NCI-H460 (cell line): ENCODE measurements around the gene MACROD2. TPM values are rescaled to one million over a fixed set of nuclear protein-coding genes. Genes with fewer than 3 reads are reported as not detected.

Source experiments
- DNase-seq: peaks from one replicate; pipeline ENCODE4 v3.0.0-alpha.2; 2016; ENCODE audit warnings: low read depth; ENCODE audit errors: extremely low read depth
- total RNA-seq: library from RNA; depleted of rRNA; stranded (reverse); fragments of >200 nt; shearing (Covaris generic); gene quantifications from 2 replicates; pipeline ENCODE4 v1.2.3, GENCODE V29; 2014

MACROD2 gene
- total RNA-seq, 1 experiment from 2014 or later = 2.0 TPM

DNA sequence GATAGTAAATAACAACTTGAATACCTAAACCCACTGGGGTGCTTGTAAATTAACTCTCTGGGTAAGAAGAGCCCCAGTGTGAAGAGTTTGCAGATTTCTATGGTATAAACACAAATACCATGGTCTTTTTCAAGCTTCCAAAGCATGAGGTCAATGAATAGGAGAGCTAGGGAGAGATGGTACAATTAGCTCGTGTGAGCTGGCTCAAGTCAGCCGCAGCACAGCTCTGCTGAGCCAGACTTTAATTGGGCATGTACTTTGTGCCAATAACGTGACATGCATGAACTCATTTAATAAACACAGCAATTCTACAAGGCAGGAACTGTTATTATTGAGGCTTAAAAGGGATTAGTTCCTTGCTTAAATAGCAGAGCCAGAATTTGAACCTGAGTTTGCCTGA lies 1893.7 kb downstream of the MACROD2 start:
- DNase-seq = no peak

GRCh38 chr20:15889514-15890256 lies 1894.4 kb downstream of the MACROD2 start:
- DNase-seq = no peak

DNA sequence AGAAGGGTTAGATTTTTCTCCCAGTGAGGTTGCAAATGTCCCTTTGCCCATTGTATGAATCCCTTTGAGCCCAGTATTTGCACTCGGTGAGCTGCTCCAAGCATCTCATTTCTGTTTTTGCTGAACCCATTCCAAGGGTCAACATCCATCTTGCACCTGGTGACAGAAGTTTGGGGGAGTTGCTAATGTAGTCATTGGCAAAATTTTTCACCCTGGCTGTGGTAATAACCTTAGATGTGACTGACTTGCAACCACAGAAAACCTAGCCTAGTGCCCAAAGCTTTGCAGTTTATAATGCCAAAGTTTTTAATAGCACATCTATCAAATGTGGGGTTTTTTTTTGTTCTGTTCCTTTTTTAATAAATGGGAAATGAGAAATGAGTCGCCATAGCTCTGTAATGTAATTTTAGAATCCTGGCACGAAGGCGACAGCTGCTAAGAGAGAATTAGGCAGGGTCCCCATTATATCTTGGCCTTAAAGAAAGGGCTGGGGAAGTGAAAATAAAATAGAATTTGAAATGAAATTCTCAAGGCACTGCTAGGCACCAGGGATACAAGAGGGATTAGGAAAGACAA lies 1895.2 kb downstream of the MACROD2 start:
- no peak for DNase-seq

GRCh38 chr20:15895126-15895525 lies 1899.8 kb downstream of the MACROD2 start:
- no peak for DNase-seq

DNA sequence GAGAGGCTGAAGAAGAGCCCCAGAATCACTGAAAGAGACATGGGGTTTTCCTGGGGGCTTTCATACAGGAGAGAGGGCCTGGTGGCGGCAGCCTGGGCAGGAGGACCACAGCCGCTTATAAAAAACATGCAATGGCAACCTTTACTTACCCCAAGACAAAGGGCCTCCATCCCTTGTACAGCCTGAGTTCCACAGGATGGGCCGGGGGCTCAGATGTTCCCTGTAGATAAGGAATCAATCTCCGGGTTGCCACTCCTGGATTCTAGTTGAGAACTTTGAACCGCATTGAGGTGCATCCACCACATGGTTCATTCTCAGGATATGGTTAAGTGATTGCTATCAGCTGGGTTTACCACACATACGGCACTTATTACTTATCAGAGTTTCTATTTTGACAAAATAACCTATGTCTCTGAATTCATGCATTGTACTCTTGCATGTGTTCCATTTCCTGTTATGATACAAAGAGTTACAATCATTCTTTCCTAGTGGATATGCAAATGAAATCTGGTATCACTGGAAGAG lies 1900.3 kb downstream of the MACROD2 start:
- no peak for DNase-seq

- no peak for DNase-seq
Observed at GRCh38 chr20:15899967-15900366, 1904.7 kb downstream of the MACROD2 start.

- no peak for DNase-seq
Observed at GRCh38 chr20:15900443-15900842, 1905.1 kb downstream of the MACROD2 start.

DNA sequence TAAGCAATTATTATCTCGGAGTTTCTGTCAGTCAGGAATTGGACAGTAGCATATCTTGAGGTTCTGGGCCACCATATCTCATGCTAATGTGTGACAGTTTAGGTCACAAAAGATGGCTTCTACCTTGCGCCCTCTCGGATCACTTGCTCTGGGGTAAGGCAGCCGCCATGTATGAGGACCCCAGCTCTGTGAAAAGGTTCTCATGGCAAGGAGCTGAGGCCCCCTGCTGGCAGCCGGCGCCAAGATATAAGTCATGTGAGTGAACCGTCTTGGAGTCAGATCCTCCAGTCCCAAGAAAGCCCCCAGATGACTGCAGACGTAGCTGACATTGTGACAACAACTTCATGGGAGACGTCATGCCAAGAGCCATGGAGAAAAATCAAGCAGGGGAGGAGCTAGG lies 1907.2 kb downstream of the MACROD2 start:
- no peak for DNase-seq

DNA sequence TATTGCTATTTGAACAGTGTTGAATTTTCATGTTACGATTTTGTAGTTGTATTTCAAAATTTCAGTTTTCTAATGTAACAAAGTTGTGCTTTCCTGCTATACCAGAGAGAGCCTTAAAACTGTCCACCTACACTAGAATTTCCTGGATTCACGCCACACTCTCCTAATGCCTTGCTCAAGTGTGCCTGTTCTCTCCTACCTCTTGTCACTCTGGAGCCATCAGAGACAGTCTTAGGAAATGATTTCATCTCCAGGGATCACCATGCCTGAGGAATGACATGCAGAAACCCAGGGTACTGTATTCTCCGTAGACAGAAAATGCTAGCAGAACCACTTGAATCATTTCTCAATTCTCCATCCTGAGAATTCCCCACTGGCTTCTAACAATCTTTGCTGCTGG lies 1910.3 kb downstream of the MACROD2 start:
- DNase-seq = no peak

DNA sequence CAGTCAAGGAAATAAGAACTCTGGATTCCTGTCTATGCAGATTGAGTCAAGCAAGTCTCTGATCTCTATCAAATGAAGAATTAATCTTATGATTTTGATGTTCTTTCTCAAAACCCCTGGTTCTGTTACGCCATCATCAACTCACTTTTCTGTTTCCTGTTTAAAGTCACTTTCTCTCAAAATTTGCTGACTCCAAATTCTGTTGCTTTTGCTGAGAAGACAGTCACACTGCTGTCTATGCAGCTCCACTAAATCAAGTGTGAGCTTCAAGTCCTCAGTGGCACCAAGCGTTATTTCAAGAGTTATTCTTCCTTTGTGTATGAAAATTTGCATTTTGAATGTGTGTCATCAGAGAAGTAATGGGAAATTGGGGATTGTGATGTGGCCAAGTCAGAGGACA lies 1914.7 kb downstream of the MACROD2 start:
- DNase-seq = no peak

DNA sequence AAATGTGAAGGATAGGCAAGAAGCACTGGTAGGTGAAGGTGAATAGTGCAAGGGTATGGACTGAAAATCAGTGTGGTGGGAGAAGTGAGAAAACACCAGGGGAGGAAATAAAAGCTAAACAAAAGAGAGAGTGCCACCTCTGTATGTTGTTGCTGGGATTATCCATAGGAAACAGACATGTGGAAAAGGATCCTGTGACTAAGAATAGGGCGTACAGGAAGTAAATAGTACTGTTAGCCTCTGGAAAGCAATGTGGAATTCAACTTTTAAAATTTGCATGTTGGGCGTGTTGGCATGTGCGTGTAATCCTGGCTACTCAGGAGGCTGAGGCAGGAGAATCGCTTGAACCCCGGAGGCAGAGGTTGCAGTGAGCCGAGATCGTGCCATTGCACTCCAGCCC lies 1916.3 kb downstream of the MACROD2 start:
- DNase-seq = no peak

- DNase-seq = no peak
Observed at GRCh38 chr20:15913391-15914025, 1918.2 kb downstream of the MACROD2 start.

DNA sequence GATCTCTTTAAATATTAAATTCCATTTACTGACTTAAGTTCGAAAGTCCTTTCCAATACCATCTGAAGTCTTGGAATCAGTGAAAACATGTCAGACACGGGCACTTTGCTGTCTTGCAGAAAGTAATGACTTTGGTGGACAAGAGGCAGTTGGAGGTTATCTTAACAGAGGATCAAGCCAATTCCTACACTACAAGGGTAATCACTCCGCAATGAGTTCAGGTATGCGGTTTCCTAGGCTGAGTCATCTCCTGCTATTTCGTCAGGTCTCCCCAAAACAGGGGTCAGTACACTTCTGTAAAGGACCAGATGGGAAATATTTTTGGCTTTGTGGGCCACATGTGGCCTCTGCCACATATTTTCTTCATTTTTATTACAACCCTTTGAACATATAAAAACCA lies 1921.3 kb downstream of the MACROD2 start:
- no peak for DNase-seq

- no peak for DNase-seq
Observed at GRCh38 chr20:15917283-15917682, 1922.0 kb downstream of the MACROD2 start.

GRCh38 chr20:15918631-15919030 lies 1923.3 kb downstream of the MACROD2 start:
- no peak for DNase-seq

DNA sequence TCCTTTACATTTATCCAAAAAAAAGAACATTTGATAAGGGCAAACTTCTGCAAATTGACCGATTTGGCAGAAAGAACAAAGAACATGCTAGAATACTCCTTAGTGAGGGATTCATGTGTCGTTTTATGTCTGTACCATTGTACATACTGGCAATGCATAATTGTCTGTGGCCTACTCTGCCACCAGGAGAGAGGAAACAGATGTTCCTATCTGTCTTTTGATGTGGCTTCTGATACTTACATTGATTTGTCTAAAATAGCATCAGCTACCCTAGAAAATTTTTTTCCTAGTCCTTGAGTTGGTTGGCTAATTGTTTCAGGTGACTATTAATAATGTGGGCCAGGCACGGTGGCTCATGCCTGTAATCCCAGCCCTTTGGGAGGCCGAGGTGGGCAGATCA lies 1923.8 kb downstream of the MACROD2 start:
- DNase-seq = no peak

- no peak for DNase-seq
Observed at GRCh38 chr20:15921930-15922329, 1926.6 kb downstream of the MACROD2 start.

- no peak for DNase-seq
Observed at GRCh38 chr20:15922556-15922955, 1927.2 kb downstream of the MACROD2 start.

DNA sequence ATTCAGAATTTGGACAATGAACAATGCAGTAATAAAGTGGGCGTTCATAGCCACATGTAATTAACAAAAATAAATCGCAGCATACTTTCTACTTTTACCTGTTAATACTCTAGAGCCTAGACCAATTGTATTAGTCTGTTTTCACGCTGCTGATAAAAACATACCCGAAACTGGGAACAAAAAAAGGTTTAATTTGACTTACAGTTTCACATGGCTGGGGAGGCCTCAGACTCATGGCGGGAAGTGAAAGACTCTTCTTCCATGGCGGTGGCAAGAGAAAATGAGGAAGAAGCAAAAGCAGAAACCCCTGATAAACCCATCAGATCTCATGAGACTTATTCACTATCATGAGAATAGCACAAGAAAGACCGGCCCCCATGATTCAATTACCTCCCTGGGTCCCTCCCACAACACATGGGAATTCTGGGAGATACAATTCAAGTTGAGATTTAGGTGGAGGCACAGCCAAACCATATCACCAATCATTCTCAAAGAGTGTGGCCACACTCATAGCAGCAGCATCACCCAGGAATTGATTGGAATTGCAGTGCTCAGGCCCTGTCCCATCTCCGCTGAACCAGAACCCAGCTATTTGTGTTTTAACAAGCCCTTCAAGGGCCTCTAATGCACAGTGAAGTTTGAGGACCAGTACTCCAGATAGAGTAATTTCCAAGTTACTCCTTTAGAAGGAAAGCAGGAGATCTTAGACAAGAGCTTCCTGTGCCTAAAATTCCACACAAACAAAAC lies 1927.9 kb downstream of the MACROD2 start:
- DNase-seq = no peak

GRCh38 chr20:15924556-15924955 lies 1929.2 kb downstream of the MACROD2 start:
- DNase-seq = no peak

GRCh38 chr20:15925376-15925775 lies 1930.1 kb downstream of the MACROD2 start:
- no peak for DNase-seq
